ENCODE data around the gene CETN1.

The CETN1 gene

DNA sequence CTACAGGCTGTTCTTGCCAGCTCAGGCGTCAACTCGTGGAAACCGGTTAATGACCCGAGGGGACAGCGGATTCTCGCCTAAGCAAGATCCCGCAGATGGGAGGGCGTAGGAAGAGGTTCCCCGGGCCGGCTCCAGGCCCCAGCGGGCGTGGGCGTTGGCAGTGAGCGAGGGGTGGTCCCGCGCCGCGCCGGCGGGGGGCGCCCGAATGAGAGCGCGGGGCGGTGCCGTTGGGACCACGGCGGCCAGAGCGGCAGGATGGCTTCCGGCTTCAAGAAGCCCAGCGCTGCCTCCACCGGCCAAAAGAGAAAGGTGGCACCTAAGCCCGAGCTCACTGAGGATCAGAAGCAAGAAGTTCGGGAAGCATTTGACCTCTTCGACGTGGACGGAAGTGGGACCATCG is at the start of gene CETN1:
Gene CETN1 (plus strand): TSS at position 227 of the 400 bp plus-strand sequence. CDS start 29 bp downstream, at position 256.
- no peak for DNase-seq

GRCh38 chr18:532018-532417 is 48.2 kb upstream of the CETN1 start:
- DNase-seq = no peak

DNA sequence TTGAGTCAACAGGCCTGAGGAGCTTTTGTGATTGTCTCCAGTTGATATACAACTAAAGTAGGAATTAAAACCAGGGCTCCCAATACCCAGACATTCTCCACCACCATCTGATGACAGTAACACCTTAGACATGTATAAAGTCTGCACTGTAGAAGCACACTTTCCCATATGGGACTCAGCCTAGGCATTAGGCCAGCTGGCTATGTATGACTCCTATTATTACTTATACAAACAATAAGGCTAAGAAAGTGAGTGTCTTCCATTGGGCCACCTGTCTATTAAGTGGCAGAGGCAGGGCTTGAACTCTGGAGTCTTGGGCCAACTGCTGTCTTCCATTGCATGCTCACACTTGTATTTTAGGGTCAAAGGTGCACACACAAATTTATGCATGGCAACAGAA is 47.5 kb upstream of the CETN1 start:
- no peak for DNase-seq

GRCh38 chr18:533995-534601 is 46.1 kb upstream of the CETN1 start:
- DNase-seq = no peak

DNA sequence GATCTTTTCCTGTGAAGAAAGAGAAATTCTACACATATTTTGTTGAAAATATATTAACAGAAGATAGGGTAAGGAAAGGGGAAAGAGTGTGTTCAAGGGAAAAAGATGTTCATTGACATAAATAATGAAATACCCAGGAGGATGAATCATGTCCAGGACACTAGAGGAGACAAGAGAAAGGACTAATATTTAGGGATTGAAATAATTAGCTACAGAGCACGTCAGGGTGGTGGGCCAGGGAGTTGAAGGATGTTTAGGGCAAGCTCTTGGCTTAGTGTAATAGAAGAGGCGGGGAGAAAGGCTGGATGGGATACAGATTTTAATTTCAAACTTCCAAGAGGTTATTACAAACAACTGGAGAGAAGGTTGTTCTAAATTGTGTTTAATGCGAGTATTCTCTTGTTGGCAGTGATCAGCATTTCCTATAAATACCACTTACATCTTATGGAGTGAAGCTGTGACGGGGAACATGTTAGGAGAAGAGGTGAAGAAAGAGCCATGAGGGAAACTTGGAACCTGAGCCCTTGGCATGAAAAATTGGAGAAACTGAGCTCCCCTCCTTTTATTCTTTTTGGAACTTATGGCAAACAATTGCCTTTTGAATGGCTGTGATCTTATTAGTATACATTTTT is 36.6 kb upstream of the CETN1 start:
- DNase-seq = no peak

- no peak for DNase-seq
Observed at GRCh38 chr18:549967-550366, 30.2 kb upstream of the CETN1 start.

GRCh38 chr18:551404-552061 is 28.6 kb upstream of the CETN1 start:
- DNase-seq = no peak

DNA sequence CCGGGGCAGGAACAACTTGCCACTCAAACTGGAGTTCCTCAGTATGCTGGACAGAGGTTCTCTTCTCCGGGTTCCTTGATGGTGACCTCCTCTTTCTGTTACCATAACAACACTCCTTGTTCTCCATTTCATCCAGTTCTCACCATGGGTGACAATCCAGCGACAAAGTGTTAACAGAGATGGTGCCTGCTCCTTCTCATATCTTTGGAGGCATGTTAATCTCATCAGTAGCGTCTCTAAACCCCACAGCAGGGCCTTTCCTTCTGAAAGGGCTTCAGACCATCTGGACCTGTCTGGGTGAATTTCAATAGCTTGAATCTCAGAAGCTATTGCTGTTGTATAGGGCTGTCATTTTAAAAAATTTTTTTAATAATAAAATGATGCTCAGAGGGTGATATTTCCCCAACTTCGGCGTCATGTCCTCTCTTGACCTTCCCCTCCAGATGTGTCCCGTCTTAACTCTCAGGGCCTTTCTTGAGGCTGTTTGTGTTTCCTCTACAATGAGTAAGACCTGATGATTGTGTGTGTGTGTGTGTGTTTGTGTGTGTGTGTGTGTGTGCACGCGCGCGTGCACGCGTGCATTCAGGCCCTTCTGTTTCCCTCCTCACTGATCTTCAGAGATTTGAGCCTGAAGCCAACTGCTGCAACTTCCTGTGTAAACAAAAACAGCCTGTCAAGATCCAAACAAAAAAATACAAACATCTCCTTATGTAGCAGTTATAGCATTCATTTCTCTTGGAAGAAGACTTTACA is 24.3 kb upstream of the CETN1 start:
- DNase-seq = no peak

DNA sequence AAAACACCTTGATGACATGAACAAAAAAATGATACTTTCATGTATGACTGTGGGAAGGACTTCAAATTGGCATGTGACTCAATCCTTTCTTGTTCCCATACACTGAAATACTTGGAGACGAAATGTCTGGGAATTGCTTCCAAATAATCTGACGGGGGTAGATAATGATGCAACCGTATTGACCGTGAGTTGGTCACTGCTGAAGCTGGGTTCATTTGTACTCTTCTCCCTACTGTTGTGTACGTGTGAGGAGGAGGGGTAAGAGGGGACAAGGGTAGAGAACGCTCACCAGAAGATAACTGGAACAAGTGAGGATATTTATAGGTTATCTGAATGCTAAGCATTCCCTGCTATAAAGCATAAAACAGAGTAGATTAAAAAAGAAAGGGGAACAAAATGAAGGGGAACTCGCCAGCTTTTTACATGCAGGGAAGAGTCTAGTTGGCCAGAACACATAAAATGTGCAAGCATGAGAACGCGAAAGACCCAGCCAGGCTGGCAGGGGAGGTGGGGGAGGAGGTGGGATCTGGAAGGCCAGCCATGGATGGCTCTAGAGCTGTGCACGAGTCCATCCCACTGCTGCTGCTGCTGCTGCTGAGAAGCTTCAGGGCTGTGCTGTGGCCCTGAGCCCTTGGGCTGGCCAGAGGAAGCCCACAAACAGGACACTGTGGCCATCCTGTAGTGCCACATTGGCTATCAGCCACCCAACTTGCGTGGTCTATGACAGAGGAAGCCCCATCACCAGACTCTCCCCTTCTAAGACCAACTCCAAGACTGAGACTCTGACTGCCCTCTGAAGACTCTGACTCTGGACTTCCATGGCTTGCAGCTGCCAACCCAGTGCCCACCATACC is 15.2 kb upstream of the CETN1 start:
- no peak for DNase-seq

GRCh38 chr18:565562-566061 is 14.6 kb upstream of the CETN1 start:
- DNase-seq = no peak

- DNase-seq = no peak
Observed at GRCh38 chr18:567122-567521, 13.1 kb upstream of the CETN1 start.

- DNase-seq = no peak
Observed at GRCh38 chr18:568731-569130, 11.4 kb upstream of the CETN1 start.

DNA sequence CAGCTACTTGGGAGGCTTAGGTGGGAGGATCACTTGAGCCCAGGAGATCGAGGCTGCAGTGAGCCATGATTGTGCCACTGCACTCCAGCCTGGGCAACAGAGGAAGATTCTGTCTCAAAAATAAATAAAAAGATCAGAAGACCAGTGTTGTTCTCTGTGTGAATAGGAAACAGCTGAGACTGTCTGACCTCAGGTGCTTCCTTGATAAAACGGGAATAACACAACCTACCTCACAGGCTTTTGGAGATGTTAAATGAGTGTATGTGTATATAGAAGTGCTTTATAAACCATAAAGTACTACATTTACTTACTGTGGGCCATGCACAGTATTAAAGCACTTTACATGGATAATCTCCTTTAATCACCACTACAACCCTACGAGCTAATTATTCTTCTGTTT is 9.9 kb upstream of the CETN1 start:
- DNase-seq = no peak

GRCh38 chr18:570697-571096 is 9.5 kb upstream of the CETN1 start:
- no peak for DNase-seq

GRCh38 chr18:572091-572830 is 7.9 kb upstream of the CETN1 start:
- no peak for DNase-seq

DNA sequence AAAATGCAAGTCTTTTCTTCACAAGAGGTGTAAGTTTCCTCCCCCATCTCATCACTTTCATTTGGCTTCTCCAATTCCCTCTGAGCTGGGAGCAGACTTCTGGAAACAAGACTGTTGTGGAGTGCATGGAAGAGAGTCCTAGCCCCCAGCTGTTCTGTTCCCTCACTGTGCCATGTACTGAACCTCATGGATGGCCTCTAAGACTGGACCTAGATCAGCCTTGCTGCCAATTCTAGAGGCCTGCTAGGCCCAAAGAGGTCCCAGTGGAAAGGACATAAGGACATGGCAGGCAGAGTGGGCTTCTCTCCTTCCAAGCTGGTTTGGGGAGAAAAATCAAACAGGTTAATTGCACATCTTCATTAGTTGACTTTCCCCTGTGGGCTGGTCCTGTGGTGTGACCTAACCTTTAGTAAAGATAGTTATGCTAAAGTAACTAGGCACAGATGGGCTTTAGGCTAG is 7.3 kb upstream of the CETN1 start:
- DNase-seq = no peak

DNA sequence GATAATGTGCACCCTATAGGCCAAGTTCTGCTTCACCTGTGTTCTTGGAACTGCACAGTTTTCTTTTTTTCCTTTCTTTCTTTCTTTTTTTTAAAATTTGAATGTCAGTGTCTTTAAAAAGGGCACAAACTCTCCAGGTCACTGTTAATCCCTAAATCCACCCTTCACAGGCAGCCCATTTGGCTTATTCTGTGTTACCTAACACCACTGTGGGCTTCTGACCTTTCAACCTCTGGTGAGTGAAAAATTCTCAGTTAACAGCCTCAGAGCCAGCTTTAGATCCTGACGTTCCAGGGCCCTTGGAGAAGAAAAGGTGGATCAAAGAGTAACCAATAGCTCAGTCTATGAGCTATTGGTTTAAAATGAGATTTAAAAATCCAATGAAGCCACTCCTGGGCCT is 6.8 kb upstream of the CETN1 start:
- no peak for DNase-seq

DNA sequence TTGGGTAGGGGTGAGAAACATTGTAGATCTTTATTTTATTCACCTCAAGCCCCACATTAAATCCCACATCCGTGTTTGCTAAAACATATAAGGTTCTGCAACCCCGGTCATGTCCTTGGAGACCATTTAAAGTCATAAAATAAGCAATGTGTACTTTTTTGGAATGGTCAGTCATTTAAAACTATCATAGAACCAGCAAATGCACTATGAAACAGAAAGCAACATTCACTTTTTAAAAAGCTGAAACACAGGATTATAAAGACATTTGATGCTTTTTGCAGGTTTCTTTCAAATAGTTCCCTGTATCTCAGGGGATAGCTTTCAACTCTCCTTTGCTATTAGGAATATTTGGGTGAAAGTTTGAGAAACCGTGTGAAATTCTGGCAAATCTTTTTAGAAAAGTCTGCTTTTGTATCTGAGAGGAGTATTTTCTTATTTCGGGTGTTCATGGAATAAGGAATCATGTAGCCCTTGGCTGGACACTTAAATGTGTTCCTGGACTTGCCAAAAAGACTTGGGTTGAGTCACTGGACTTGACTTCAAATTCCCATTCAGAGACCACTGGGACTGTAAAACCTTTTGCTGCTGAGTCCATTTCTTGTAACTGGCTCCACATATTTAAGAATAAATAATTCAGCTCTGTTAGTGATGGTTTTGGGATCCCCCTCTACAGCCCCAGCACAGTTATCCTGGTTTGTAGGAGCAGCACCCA is 5.9 kb upstream of the CETN1 start:
- no peak for DNase-seq

DNA sequence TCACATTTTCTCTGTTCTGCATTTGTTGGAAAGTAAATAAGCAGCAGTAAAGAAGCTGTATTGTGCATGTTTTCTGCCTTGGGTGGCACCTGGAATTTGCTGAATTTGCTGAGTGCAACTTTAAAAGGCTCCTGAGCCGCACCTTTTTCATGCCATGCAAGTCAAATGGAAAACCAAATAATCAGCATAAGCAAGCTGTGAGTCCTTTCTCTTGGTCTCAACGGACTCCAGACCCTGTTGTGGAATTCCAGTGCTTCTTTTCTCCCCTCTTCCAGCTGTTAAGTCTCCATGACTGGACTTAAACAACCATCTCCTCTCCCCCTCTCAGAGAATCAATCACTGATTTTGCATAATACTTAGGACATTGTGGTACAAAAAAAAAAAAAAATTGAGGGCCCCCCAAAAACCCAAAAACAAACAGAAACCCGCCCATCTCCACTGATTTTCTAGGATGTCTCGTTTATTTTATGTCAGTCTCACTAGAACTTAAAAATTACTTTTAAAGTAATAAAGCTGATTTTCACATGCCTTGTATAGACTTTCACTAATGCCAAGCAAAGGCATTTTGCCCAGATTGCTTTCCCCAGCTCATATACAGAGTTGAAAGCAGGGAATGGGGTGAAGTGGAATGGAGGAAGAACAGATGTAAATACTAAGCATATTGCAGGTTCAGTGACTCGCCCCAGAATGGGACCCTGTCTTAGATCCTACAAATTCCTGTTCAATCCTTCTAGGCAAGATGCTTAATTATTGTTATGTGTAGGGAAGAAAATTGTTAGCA is 5.1 kb upstream of the CETN1 start:
- no peak for DNase-seq

DNA sequence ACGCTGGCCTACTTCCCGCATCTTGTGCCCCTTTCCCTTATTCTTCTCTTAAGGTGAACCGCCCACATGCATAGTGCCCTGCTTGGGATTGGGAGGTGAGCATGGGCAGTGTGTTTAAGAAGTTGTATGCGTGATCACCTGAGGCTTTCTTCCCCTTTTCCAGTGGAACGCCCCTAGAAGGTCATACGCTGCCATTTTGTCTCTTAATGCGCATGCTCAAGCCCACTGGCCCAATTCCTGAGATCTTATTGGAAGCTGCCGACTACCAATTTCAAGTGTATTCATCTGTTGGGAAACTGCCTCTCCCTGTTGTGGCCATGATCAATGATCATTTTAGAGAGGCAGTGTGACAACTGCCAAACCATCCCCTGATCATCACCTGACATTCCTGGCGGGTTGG is 3.3 kb upstream of the CETN1 start:
- DNase-seq = no peak

Data from stimulated activated CD4-positive, alpha-beta T cell treated with anti-CD3 and anti-CD28 coated beads, Interleukin-4, amount 100 ng/mL, for 4 hours (primary cell).